GM10266 (cell line): Measurements from ENCODE around the gene MTA3.

Experiments
- DNase-seq: peaks from one replicate; pipeline ENCODE4 v3.0.0; 2012; ENCODE audit errors: extremely low spot score
- TF ChIP-seq, protein P1 (sequence below): IDR thresholded peaks from 2 replicates; pipeline ENCODE4 v1.5.1; 2012; ENCODE audit warnings: mild to moderate bottlenecking, low read depth; ENCODE audit not compliant: control insufficient read depth, insufficient read depth; ENCODE audit errors: missing control alignments

MTA3 gene

DNA sequence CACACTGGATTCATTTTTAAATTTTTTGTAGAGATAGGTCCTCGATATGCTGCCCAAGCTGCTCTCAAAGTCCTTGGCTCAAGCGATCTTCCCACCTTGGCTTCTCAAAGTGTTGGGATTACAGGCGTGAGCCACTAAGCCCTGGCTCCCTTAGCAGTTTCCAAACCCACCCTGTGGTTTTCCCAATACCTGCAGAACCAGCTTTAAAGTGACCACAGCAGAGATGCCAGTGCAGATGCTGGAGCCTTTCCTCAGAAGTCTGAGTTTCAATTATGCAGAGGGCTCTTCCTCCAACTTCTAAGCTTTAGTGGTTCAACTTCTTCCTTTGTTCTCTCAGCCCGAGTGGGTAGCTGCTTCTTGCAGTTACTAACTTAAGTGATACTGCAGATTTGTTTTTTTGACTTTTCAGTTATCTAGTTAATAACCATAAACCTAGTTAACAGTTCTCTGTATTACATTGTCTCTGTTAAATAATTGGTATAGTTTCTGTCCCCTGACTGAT lies 232.1 kb downstream of the MTA3 start:
- DNase-seq: no peak
- TF ChIP-seq, protein P1, sequence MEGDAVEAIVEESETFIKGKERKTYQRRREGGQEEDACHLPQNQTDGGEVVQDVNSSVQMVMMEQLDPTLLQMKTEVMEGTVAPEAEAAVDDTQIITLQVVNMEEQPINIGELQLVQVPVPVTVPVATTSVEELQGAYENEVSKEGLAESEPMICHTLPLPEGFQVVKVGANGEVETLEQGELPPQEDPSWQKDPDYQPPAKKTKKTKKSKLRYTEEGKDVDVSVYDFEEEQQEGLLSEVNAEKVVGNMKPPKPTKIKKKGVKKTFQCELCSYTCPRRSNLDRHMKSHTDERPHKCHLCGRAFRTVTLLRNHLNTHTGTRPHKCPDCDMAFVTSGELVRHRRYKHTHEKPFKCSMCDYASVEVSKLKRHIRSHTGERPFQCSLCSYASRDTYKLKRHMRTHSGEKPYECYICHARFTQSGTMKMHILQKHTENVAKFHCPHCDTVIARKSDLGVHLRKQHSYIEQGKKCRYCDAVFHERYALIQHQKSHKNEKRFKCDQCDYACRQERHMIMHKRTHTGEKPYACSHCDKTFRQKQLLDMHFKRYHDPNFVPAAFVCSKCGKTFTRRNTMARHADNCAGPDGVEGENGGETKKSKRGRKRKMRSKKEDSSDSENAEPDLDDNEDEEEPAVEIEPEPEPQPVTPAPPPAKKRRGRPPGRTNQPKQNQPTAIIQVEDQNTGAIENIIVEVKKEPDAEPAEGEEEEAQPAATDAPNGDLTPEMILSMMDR: no peak

DNA sequence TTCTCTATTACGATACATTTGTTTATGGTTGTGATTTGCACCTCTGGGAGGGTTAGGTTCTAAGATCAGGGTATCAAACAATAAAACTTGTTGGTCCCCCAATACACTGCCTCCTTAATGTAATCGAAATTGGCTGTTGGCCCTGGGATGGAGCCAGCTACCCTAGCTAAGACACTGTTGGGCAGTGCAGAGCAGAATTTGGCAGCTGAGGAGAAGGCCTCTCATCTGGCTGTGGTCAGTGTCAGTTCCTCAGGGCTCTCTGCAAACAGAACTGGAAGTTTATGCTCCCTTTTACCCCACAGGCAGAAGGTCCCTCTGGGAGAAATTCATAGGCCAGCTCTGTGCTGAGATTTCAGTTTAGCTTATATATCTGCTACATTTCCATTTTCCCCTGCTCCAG lies 232.5 kb downstream of the MTA3 start:
- DNase-seq: no peak
- TF ChIP-seq, protein P1: no peak

DNA sequence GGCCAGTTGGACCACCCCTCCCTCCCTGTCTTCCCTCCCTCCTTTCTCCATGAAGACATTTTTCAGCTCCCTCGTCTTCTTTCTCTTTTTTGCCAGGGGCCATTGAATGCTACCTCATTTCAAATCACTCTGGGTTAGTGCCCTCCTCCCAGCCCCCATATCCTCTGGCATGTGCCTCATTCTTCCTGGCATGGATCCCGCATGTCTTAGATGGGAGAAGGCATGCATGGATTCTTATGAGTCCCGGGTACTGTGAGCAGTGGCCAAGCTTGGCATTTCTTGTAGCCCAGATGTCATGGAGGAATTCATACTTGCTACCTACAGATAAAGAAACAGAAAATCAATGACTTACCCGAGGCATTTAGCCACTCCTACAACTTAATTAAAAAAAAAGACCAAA lies 232.9 kb downstream of the MTA3 start:
- TF ChIP-seq, protein P1: no peak
- no peak for DNase-seq

DNA sequence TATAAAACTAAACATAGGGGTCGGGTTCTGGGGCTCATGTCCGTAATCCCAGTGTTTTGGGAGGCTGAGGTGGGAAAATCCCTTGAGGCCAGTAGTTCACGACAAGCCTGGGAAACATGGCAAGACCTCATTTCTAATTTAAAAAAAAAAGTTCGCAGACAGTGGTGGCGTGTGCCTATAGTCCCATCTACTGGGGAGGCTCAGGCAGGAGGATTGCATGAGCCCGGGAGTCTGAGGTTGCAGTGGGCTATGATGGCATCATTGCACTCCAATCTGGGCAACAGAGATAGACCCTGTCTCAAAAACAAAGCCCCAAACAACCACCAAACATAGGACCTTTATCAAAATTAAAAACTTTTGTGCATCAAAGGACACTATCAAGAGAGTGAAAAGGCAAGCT lies 233.7 kb downstream of the MTA3 start:
- TF ChIP-seq, protein P1: no peak
- no peak for DNase-seq

DNA sequence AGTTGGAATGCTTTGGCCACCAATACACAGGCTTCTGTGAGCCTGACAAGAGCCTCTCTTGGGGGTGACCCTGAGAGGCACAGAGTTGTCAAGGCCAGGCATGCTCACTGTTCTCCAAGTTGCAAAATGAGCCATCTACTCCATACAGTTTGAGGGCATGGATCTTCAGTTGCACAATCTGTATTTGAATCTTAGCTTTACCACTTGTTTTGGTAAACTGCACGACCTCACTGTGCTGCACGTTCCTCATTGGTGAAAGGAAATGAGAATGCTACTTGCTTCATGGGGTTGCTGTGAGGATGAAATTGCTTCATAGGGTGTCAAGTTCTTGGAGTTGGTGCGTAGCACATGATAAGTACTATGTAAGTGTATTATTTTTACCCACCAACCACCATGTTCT lies 235.9 kb downstream of the MTA3 start:
- TF ChIP-seq, protein P1: no peak
- no peak for DNase-seq

DNA sequence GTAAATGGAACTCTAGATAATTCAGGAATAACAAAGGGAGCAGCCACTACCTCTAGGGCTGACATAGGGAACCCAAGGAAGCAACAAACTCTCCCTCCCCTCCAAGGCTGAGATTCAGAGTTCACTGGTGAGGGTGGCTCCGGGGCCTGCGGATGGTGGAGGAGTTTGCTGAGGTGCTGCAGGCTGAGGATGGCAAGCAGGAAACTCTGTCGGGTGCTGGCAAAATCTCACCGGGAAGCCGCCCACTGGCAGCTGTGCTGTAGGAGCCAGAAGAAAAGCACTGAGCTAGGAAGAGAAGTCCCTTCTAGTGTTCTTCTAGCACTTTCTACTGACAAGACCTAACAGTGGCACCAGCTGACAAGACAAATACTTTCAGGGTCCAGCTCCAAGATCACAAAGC lies 236.5 kb downstream of the MTA3 start:
- TF ChIP-seq, protein P1: no peak
- no peak for DNase-seq
